Body of pancreas (tissue), 4 donors: Measurements from ENCODE around the gene ITIH3.

Source experiments
- POLR2A ChIP-seq, 3 donors: fragments of 450-650 bp; IDR thresholded peaks; one replicate each; pipeline ENCODE4 v1.6.1; 2016; ENCODE audit warnings: antibody characterized with exemption in 3 of 3, mild to moderate bottlenecking in 2 of 3
- TF ChIP-seq, protein P1 (sequence below), 7 experiments: fragments of 450-650 bp in 4 of 7; fragments of 200-600 bp in 3 of 7; sonication (generic) in 3 of 7; IDR thresholded peaks; one replicate each; pipeline ENCODE4 v1.5.1; 2016 to 2019; ENCODE audit warnings: antibody characterized with exemption in 7 of 7

DNA sequence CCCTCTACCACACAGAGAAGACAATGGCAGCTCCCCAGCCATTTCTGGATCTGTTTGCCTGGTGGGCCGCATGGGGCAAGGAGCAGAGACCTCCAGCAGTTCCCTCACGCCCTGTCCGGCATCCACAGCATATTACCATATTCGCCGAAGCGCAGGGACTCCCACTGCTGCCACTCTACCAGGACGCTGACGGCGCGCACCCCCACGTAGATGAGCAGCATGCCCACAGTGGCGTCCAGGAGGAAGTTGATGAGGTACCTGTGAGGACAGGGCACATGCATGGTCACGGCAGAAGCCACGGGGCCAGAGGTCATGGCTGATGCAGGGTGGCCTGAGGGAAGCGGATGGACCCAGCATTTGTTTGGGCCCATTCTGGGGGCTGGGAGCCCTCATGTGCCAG is 55.1 kb downstream of the ITIH3 start:
- TF ChIP-seq, protein P1, sequence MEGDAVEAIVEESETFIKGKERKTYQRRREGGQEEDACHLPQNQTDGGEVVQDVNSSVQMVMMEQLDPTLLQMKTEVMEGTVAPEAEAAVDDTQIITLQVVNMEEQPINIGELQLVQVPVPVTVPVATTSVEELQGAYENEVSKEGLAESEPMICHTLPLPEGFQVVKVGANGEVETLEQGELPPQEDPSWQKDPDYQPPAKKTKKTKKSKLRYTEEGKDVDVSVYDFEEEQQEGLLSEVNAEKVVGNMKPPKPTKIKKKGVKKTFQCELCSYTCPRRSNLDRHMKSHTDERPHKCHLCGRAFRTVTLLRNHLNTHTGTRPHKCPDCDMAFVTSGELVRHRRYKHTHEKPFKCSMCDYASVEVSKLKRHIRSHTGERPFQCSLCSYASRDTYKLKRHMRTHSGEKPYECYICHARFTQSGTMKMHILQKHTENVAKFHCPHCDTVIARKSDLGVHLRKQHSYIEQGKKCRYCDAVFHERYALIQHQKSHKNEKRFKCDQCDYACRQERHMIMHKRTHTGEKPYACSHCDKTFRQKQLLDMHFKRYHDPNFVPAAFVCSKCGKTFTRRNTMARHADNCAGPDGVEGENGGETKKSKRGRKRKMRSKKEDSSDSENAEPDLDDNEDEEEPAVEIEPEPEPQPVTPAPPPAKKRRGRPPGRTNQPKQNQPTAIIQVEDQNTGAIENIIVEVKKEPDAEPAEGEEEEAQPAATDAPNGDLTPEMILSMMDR (IDR thresholded peaks at IDR 0.05) = no peak
- TF ChIP-seq POLR2A (IDR thresholded peaks at IDR 0.05) = no peak
